Mesothelial cell of epicardium (in vitro differentiated cells): ENCODE results near the gene KREMEN2. TPM values are rescaled to one million over a fixed set of nuclear protein-coding genes. Genes with fewer than 3 reads are reported as not detected.
A peak's percentile ranks its signal among the peaks of the same experiment; 100 is the strongest.

Experiments
- DNase-seq, 2 experiments: peaks; one replicate each; pipeline ENCODE4 v3.0.0; 2021; ENCODE audit warnings: low spot score in 2 of 2; ENCODE audit not compliant: unreplicated experiment in 2 of 2
- H3K27ac Mint-ChIP-seq: 2 replicates; pipeline ENCODE4 v1.8.0; 2021; ENCODE audit warnings: mixed read lengths
- H3K27me3 Mint-ChIP-seq: 2 replicates; pipeline ENCODE4 v1.8.0; 2021; ENCODE audit warnings: low read depth, mixed read lengths
- H3K36me3 Mint-ChIP-seq: 2 replicates; pipeline ENCODE4 v1.8.0; 2021; ENCODE audit warnings: mixed read lengths
- H3K4me1 Mint-ChIP-seq: 2 replicates; pipeline ENCODE4 v1.8.0; 2021; ENCODE audit warnings: mixed read lengths
- H3K4me3 Mint-ChIP-seq: 2 replicates; pipeline ENCODE4 v1.8.0; 2021; ENCODE audit warnings: mild to moderate bottlenecking, moderate library complexity, mixed read lengths
- H3K9me3 Mint-ChIP-seq: 2 replicates; pipeline ENCODE4 v1.8.0; 2021; ENCODE audit warnings: mixed read lengths
- total RNA-seq: library from RNA; stranded (reverse); gene quantifications from 3 replicates; pipeline ENCODE4 v1.2.1, GENCODE V29; 2021
- TF ChIP-seq, protein P1 (sequence below): fragments of 200-600 bp; sonication (generic); IDR thresholded peaks from one replicate; pipeline ENCODE4 v1.5.0; 2021; ENCODE audit warnings: antibody characterized with exemption; ENCODE audit not compliant: unreplicated experiment

Gene KREMEN2
- total RNA-seq, 1 donor from 2014 or later = 29.1 TPM

DNA sequence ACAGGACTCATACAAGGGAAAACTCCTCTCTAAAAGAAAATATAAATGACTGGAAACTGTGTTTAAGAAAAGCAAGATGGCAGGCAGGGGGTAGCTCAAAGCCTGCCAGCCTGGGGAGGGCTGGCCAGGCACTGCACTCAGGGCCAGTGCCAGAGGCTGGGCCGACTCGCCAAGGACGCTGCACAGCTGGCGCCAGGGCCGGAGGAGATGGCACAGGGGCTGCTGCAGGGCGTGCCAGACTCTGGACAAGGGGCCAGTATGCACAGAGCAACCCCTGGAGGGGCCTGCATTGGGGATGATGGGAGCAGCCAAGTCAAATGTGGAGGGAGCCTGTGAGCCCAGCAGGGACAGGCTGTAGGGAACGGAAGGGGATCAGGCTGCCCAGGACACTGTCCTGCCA lies 12.1 kb downstream of the KREMEN2 start:
- TF ChIP-seq, protein P1, sequence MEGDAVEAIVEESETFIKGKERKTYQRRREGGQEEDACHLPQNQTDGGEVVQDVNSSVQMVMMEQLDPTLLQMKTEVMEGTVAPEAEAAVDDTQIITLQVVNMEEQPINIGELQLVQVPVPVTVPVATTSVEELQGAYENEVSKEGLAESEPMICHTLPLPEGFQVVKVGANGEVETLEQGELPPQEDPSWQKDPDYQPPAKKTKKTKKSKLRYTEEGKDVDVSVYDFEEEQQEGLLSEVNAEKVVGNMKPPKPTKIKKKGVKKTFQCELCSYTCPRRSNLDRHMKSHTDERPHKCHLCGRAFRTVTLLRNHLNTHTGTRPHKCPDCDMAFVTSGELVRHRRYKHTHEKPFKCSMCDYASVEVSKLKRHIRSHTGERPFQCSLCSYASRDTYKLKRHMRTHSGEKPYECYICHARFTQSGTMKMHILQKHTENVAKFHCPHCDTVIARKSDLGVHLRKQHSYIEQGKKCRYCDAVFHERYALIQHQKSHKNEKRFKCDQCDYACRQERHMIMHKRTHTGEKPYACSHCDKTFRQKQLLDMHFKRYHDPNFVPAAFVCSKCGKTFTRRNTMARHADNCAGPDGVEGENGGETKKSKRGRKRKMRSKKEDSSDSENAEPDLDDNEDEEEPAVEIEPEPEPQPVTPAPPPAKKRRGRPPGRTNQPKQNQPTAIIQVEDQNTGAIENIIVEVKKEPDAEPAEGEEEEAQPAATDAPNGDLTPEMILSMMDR = no peak
- H3K4me3 Mint-ChIP-seq = no peak overlapping the region

DNA sequence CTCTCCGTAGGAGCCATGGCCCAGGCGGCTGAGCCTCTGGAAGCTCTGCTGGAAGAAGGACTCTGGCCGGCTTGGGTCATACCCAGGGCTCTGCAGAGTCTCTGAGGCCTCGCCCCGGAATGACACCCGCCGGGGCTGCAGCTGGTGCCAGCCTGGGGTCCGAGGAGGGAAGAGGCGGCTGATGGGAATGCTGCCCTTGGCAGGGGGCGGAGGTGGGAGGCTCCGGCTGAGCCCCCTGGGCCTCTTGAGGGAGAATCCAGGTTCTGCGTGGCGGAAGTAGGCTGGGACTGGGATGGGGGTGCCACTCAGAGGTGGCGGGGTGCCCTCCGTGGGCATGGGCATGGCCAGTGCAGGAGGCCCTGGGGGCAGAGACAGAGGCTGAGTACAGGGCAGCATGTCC lies 12.6 kb downstream of the KREMEN2 start:
- peaks cover 21% of the 10 kb centered on the region for H3K4me1 Mint-ChIP-seq
- H3K27me3 Mint-ChIP-seq = no peaks in the 10 kb centered on the region
- H3K4me3 Mint-ChIP-seq = no peak overlapping the region
- no peak overlapping the region for H3K27ac Mint-ChIP-seq
- H3K9me3 Mint-ChIP-seq = no peaks in the 10 kb centered on the region
- H3K36me3 Mint-ChIP-seq = peaks cover 1% of the 10 kb centered on the region
- TF ChIP-seq, protein P1 = no peak
- DNase-seq = no peak

More for the DNA sequence above, 12.1 kb downstream of the KREMEN2 start:
- no peak for DNase-seq
- peaks cover 1% of the 10 kb centered on the region for H3K36me3 Mint-ChIP-seq
- no peaks in the 10 kb centered on the region for H3K9me3 Mint-ChIP-seq
- peaks cover 17% of the 10 kb centered on the region for H3K4me1 Mint-ChIP-seq
- H3K27me3 Mint-ChIP-seq = no peaks in the 10 kb centered on the region
- no peak overlapping the region for H3K27ac Mint-ChIP-seq

DNA sequence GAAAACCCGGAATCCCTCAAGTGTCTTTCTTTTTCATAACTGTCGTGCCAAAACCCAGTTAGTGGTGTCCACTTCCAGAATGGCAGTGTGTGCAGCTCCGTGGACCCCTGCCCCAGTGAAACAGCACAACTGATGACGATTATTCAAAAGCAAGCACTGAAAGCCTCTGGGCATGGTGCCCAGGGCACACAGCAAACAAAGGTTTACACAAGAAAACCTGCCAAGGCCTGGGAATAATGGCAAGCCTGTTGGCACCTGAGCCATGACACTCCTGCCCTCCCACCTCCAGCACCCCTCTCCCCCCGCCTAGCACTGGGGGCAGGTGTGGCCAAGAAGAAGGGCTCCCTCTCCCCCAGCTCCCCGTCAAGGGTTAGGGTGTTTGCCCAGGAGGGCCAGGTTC lies 13.4 kb downstream of the KREMEN2 start:
- Mint-ChIP-seq H3K27ac (no peak overlapping the region), H3K4me1 (peaks cover 24% of the 10 kb centered on the region), H3K27me3 (no peaks in the 10 kb centered on the region), H3K9me3 (no peaks in the 10 kb centered on the region), H3K4me3 (no peak overlapping the region), H3K36me3 (no peaks in the 10 kb centered on the region)
- DNase-seq = no peak
- TF ChIP-seq, protein P1 = no peak

DNA sequence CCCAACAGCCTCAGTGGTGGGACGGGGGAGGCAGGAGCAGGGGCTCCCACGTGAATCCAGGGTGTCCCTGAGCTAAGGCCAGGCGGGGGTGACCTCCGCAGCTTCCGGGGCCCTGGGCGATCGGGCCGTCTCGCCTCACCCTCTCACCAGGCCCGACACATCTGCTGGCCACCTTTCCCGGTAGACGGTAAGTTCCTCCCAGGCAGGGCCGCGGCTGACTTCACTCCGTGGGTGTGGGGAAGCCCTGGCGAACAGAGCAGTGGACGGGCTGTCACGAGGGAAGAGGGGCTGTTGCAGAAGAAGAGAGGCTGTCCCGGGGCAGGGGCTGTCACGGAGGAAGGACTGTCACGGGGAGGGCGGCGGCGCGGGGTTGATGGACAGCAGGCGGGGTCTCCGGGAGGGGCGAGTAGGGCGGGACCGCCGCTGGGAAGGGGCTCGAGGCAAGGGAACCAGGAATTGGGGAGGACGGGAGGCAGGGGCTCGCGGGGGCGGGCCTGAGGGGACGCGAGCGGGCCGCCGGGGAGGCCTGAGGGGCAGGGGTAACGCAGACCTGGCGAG lies 15.7 kb downstream of the KREMEN2 start:
- H3K4me1 Mint-ChIP-seq = peaks cover 20% of the 10 kb centered on the region
- H3K36me3 Mint-ChIP-seq = no peaks in the 10 kb centered on the region
- no peak for DNase-seq
- peaks cover 2% of the 10 kb centered on the region for H3K27me3 Mint-ChIP-seq
- no peaks in the 10 kb centered on the region for H3K9me3 Mint-ChIP-seq
- TF ChIP-seq, protein P1 = no peak
- peak overlapping the region; percentile 72 for H3K27ac Mint-ChIP-seq
- peak overlapping the region; percentile 74 for H3K4me3 Mint-ChIP-seq

DNA sequence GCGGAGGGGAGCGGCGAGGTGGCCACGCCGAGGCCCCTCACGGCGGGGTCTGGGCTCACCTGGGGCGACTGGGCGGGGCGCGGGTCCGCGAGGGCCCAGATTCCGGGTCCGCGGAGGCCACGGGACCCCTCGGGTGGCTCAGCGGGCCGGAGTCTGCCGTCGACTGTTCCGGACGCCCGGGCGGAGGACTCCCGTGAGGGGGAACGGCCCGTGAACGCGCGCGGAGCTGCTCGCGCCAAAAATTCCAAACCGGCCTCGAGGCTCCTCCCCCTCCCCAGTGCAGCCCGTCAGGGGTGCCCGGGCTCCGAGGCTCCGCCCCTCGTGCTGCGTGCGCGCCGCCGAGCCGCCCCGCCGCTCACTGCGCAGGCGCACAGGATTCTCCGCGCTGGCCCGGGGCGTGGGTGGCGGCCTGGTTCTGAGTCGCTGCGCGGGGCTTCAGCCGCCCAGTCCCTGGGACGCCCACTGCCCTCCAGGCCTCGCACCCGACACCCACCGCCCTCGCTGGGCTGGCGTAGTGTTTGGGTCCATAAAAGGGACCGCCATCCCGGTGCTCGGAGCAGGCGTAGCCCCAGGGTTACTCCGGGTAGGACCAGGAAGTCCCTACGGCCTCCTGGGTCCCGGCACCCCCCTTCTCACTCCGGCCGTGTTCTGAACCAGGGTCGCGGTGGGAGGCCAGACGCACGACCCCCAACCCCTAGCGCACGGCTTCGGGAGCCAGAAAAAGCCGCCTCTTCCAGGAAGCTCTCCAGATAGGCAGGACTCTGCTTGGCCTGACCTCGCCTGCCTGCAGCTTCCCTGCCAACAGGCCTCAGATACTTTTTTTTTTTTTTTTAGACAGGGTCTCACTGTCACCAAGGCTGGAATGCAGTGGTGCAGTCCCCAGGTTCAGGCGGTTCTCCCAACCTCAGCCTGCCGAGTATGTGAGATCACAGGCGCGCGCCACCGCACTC lies 16.4 kb downstream of the KREMEN2 start, which contains the start of gene PKMYT1:
PKMYT1 (minus strand) TSS at position 220 of the 950 bp plus-strand sequence. CDS start 789 bp downstream, outside the sequence.
- TF ChIP-seq, protein P1 = no peak
- H3K27me3 Mint-ChIP-seq = peaks cover 2% of the 10 kb centered on the region
- H3K36me3 Mint-ChIP-seq = no peaks in the 10 kb centered on the region
- peak within 1 kb of the TSS; percentile 87 for H3K27ac Mint-ChIP-seq
- DNase-seq = peak; percentile 93 to 97
- peak within 1 kb of the TSS; percentile 75 for H3K4me3 Mint-ChIP-seq
- H3K9me3 Mint-ChIP-seq = no peaks in the 10 kb centered on the region
- peaks cover 20% of the 10 kb centered on the region for H3K4me1 Mint-ChIP-seq
